Measurements from ENCODE around the gene LAMP1.
"Not testable (repeated sequence)": the region's sequence is repeated elsewhere in the genome, so short reads cannot be mapped to it uniquely, and the experiment has no call there.

LAMP1 gene

GRCh38 chr13:113328851-113329250, 31.8 kb downstream of the LAMP1 start:
- DNase-seq: no peak

- no peak for DNase-seq
Measured at GRCh38 chr13:113329656-113330312, 32.7 kb downstream of the LAMP1 start.

- DNase-seq: no peak
Measured at GRCh38 chr13:113332615-113333014, 35.6 kb downstream of the LAMP1 start.

- DNase-seq: no peak
Measured at GRCh38 chr13:113333076-113333475, 36.0 kb downstream of the LAMP1 start.

- DNase-seq: no peak
Measured at GRCh38 chr13:113337556-113337955, 40.5 kb downstream of the LAMP1 start.

- DNase-seq: no peak
Measured at GRCh38 chr13:113337976-113338375, 40.9 kb downstream of the LAMP1 start.

- no peak for DNase-seq
Measured at GRCh38 chr13:113338451-113338850, 41.4 kb downstream of the LAMP1 start.

- no peak for DNase-seq
Measured at GRCh38 chr13:113342820-113343691, 46.0 kb downstream of the LAMP1 start.

GRCh38 chr13:113343692-113343968, 46.6 kb downstream of the LAMP1 start:
- DNase-seq: no peak

- no peak for DNase-seq
Measured at GRCh38 chr13:113345486-113345885, 48.4 kb downstream of the LAMP1 start.

GRCh38 chr13:113347736-113348225, 50.7 kb downstream of the LAMP1 start:
- DNase-seq: not testable (repeated sequence)

GRCh38 chr13:113348591-113348990, 51.6 kb downstream of the LAMP1 start:
- DNase-seq: no peak

GRCh38 chr13:113349050-113349449, 52.0 kb downstream of the LAMP1 start:
- DNase-seq: no peak

- DNase-seq: no peak
Measured at GRCh38 chr13:113349491-113349890, 52.5 kb downstream of the LAMP1 start.

GRCh38 chr13:113350065-113350937, 53.3 kb downstream of the LAMP1 start:
- no peak for DNase-seq

GRCh38 chr13:113350938-113351335, 53.9 kb downstream of the LAMP1 start:
- DNase-seq: no peak

GRCh38 chr13:113351514-113352026, 54.5 kb downstream of the LAMP1 start:
- DNase-seq: no peak

GRCh38 chr13:113353254-113353653, 56.2 kb downstream of the LAMP1 start:
- DNase-seq: no peak

GRCh38 chr13:113354831-113355610, 58.0 kb downstream of the LAMP1 start:
- DNase-seq: no peak

- DNase-seq: no peak
Measured at GRCh38 chr13:113355621-113356020, 58.6 kb downstream of the LAMP1 start.

- no peak for DNase-seq
Measured at GRCh38 chr13:113356596-113356995, 59.6 kb downstream of the LAMP1 start.

GRCh38 chr13:113357529-113357928, 60.5 kb downstream of the LAMP1 start:
- no peak for DNase-seq
